Large intestine (tissue), 12 donors: Measurements from ENCODE around the gene ACR. TPM values are rescaled to one million over a fixed set of nuclear protein-coding genes. Genes with fewer than 3 reads are reported as not detected.
A peak's percentile ranks its signal among the peaks of the same experiment; 100 is the strongest.

Experiments used
- DNase-seq, 2 donors: peaks; one replicate each; pipeline versions ENCODE4 v3.0.0 to v3.0.0-alpha.2; 2013
- H3K27ac ChIP-seq: one replicate; pipeline ENCODE4 v1.5.1; 2013; ENCODE audit warnings: low read length
- H3K27me3 ChIP-seq: 2 replicates; pipeline ENCODE4 v1.6.1; 2013; ENCODE audit warnings: low read length; ENCODE audit not compliant: control insufficient read depth, insufficient read depth
- H3K36me3 ChIP-seq: 2 replicates; pipeline ENCODE4 v1.6.1; 2013; ENCODE audit warnings: low read length; ENCODE audit not compliant: control insufficient read depth, insufficient read depth
- H3K4me1 ChIP-seq: one replicate; pipeline ENCODE4 v1.6.1; 2013; ENCODE audit warnings: low read length; ENCODE audit not compliant: control insufficient read depth, insufficient read depth
- H3K4me3 ChIP-seq: one replicate; pipeline ENCODE4 v1.5.1; 2013; ENCODE audit warnings: low read length
- H3K9me3 ChIP-seq: one replicate; pipeline ENCODE4 v1.6.1; 2013; ENCODE audit warnings: mild to moderate bottlenecking, low read depth, low read length, moderate library complexity; ENCODE audit not compliant: control insufficient read depth
- WGBS: methylation state at CpG from one replicate; pipeline ENCODE4 v1.1.5; 2013; ENCODE audit warnings: low lambda C conversion rate; ENCODE audit not compliant: insufficient coverage; 5-methylcytosine and 5-hydroxymethylcytosine counted together
- long read RNA-seq, 11 donors: transcript quantifications; one replicate each; lab custom pipeline, GENCODE V29; 2026
- polyA plus RNA-seq: library from polyadenylated mRNA; unstranded; fragments of 120-200 nt; gene quantifications from one replicate; pipeline ENCODE4 v1.2.1, GENCODE V29; 2013

The ACR gene
- polyA plus RNA-seq, result 0.48 TPM
- long read RNA-seq, donor 1, result 0 reads
- long read RNA-seq, donor 2, result 0 reads
- long read RNA-seq, donor 3, partial matches to known transcripts, result 28 of 28 reads
- long read RNA-seq, donor 3, other reads (novel, unspliced or antisense), result 0 of 28 reads
- long read RNA-seq, donor 4, result 0 reads
- long read RNA-seq, donor 5, result 0 reads
- long read RNA-seq, donor 6, result 0 reads
- long read RNA-seq, donor 7, result 0 reads
- long read RNA-seq, donor 8, partial matches to known transcripts, result 15 of 15 reads
- long read RNA-seq, donor 8, other reads (novel, unspliced or antisense), result 0 of 15 reads
- long read RNA-seq, donor 9, result 0 reads
- long read RNA-seq, donor 10, result 0 reads
- long read RNA-seq, donor 11, result 0 reads

- no peak within 1 kb of the TSS for H3K27ac ChIP-seq
- no peak for DNase-seq
Measured at GRCh38 chr22:50737728-50738648, at the start of gene ACR. ACR (plus strand) TSS chr22:50738204; CDS start chr22:50738236, 32 bp downstream.

GRCh38 chr22:50688448-50688847, 49.6 kb upstream of the ACR start:
- no CpG with 5 or more reads among the region's 5 CpGs for WGBS

More at GRCh38 chr22:50737728-50738648, at the start of gene ACR:
- Histone ChIP-seq H3K27me3 (no peaks in the 10 kb centered on the region), H3K9me3 (no peaks in the 10 kb centered on the region), H3K36me3 (no peaks in the 10 kb centered on the region), H3K4me1 (no peaks in the 10 kb centered on the region), H3K4me3 (no peak within 1 kb of the TSS)
- WGBS, result no CpG with 5 or more reads among the region's 13 CpGs

GRCh38 chr22:50691521-50691920, 46.5 kb upstream of the ACR start:
- H3K27me3 ChIP-seq, result peaks cover 5% of the 10 kb centered on the region
- H3K9me3 ChIP-seq, result no peaks in the 10 kb centered on the region
- 20% methylated on average over 1 of the region's 2 CpGs for WGBS
- H3K27ac ChIP-seq, result no peak overlapping the region
- no peak for DNase-seq
- no peaks in the 10 kb centered on the region for H3K4me1 ChIP-seq
- no peak overlapping the region for H3K4me3 ChIP-seq
- H3K36me3 ChIP-seq, result no peaks in the 10 kb centered on the region

More at GRCh38 chr22:50688448-50688847, 49.6 kb upstream of the ACR start:
- Histone ChIP-seq H3K27ac (no peak overlapping the region), H3K4me3 (no peak overlapping the region), H3K27me3 (peaks cover 4% of the 10 kb centered on the region), H3K36me3 (no peaks in the 10 kb centered on the region), H3K9me3 (no peaks in the 10 kb centered on the region), H3K4me1 (no peaks in the 10 kb centered on the region)
- DNase-seq, result no peak

GRCh38 chr22:50693462-50693861, 44.5 kb upstream of the ACR start:
- Histone ChIP-seq H3K27ac (no peak overlapping the region), H3K9me3 (no peaks in the 10 kb centered on the region), H3K27me3 (peaks cover 5% of the 10 kb centered on the region), H3K4me3 (no peak overlapping the region), H3K36me3 (no peaks in the 10 kb centered on the region), H3K4me1 (peaks cover 6% of the 10 kb centered on the region)
- no peak for DNase-seq
- no CpG with 5 or more reads among the region's 6 CpGs for WGBS

- peaks cover 13% of the 10 kb centered on the region for H3K4me1 ChIP-seq
- DNase-seq, result no peak
- H3K27me3 ChIP-seq, result peaks cover 5% of the 10 kb centered on the region
- no peak overlapping the region for H3K27ac ChIP-seq
- H3K4me3 ChIP-seq, result no peak overlapping the region
- no peaks in the 10 kb centered on the region for H3K9me3 ChIP-seq
- no CpG with 5 or more reads among the region's 3 CpGs for WGBS
- peaks cover 3% of the 10 kb centered on the region for H3K36me3 ChIP-seq
Measured at GRCh38 chr22:50694099-50694605, 43.9 kb upstream of the ACR start.

GRCh38 chr22:50694766-50695420, 43.1 kb upstream of the ACR start:
- H3K27me3 ChIP-seq, result peaks cover 5% of the 10 kb centered on the region
- peaks cover 20% of the 10 kb centered on the region for H3K4me1 ChIP-seq
- no peak overlapping the region for H3K27ac ChIP-seq
- H3K36me3 ChIP-seq, result peaks cover 7% of the 10 kb centered on the region
- no peaks in the 10 kb centered on the region for H3K9me3 ChIP-seq
- DNase-seq, result no peak
- no peak overlapping the region for H3K4me3 ChIP-seq
- WGBS, result no CpG with 5 or more reads among the region's 18 CpGs

GRCh38 chr22:50695421-50696250, 42.4 kb upstream of the ACR start:
- Histone ChIP-seq H3K4me1 (peaks cover 27% of the 10 kb centered on the region), H3K36me3 (peaks cover 7% of the 10 kb centered on the region), H3K4me3 (no peak overlapping the region), H3K27me3 (peaks cover 5% of the 10 kb centered on the region), H3K27ac (no peak overlapping the region), H3K9me3 (no peaks in the 10 kb centered on the region)
- no peak for DNase-seq
- no CpG with 5 or more reads among the region's 18 CpGs for WGBS

GRCh38 chr22:50696251-50696798, 41.7 kb upstream of the ACR start:
- Histone ChIP-seq H3K27ac (no peak overlapping the region), H3K36me3 (peaks cover 7% of the 10 kb centered on the region), H3K4me3 (peak overlapping the region; percentile 51), H3K27me3 (peaks cover 5% of the 10 kb centered on the region), H3K9me3 (no peaks in the 10 kb centered on the region), H3K4me1 (peaks cover 34% of the 10 kb centered on the region)
- WGBS, result 100% methylated on average over 2 of the region's 21 CpGs
- no peak for DNase-seq

- Histone ChIP-seq H3K36me3 (peaks cover 13% of the 10 kb centered on the region), H3K27ac (no peak overlapping the region), H3K9me3 (no peaks in the 10 kb centered on the region), H3K4me1 (peaks cover 40% of the 10 kb centered on the region), H3K27me3 (peaks cover 5% of the 10 kb centered on the region), H3K4me3 (peak overlapping the region; percentile 64)
- WGBS, result no CpG with 5 or more reads among the region's 58 CpGs
- DNase-seq, result peak in 1 of 2 donors; percentile 36
Measured at GRCh38 chr22:50696799-50697561, 41.0 kb upstream of the ACR start.
